Endothelial cell of coronary artery (primary cell): ENCODE results near the gene CFAP126. TPM values are rescaled to one million over a fixed set of nuclear protein-coding genes. Genes with fewer than 3 reads are reported as not detected.

Source experiments
- total RNA-seq: library from RNA; depleted of rRNA; stranded (reverse); fragments of >200 nt; gene quantifications from 2 replicates; pipeline ENCODE4 v1.2.3, GENCODE V29; 2014

Gene CFAP126
- not detected in 2 replicates for total RNA-seq

DNA sequence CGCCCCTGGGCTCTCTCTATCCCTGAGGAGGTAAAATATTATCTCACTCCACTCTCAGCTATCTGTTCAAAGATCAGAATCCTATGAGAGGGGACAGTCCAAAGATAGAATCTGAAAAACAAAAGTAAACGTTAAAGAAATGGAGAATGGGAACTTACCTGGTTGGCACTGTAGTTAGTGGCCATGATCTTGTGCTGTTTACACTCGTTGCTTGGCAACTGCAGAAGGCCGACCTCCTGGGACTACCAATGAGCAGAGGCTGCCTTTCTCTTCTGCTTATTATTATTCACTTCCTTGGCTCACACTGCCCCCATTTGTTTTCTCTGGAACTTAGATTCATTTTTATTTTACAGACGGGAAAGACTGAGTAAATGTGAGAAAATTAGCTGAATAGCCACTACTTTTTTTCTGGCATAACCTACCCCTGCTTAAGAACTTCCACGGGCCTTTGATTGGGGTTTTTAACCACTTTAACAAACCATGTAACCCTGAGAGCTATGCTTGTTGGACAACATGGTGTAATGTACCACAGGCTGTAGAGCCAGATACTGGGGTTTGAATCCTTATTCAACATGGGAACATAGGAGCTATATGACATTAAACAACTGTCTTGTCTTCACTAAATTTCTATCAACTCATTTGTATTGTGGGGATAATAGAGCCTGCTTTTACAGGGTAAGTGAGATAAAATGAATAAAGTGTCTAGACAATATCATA lies at the start of gene CFAP126:
TSS of gene CFAP126 (minus strand) at position 193 of the 717 bp plus-strand sequence. CDS start at position 185, 8 bp downstream.

Other genes starting within 250 kb of the CFAP126 start
- gene PFDN2, start 249.8 kb downstream of the CFAP126 start, total RNA-seq, result 65.2 and 79.2 TPM in 2 replicates
- gene NIT1, start 249.8 kb downstream of the CFAP126 start, total RNA-seq, result 10.1 and 13.4 TPM in 2 replicates
- gene DEDD, start 235.2 kb downstream of the CFAP126 start, total RNA-seq, result 26.6 and 30.6 TPM in 2 replicates
- 124 and 137 TPM in 2 replicates for gene UFC1, start 213.9 kb downstream of the CFAP126 start, total RNA-seq
- 4.0 and 5.6 TPM in 2 replicates for gene USP21, start 208.4 kb downstream of the CFAP126 start, total RNA-seq
- 12.1 and 16.0 TPM in 2 replicates for gene PPOX, start 201.4 kb downstream of the CFAP126 start, total RNA-seq
- gene B4GALT3, start 190.4 kb downstream of the CFAP126 start, total RNA-seq, result 19.1 and 21.3 TPM in 2 replicates
- 13.9 and 58.5 TPM in 2 replicates for gene ADAMTS4, start 168.8 kb downstream of the CFAP126 start, total RNA-seq
- 174 and 182 TPM in 2 replicates for gene NDUFS2, start 165.5 kb downstream of the CFAP126 start, total RNA-seq
- gene FCER1G, start 152.6 kb downstream of the CFAP126 start, total RNA-seq, result 0.36 and 0.47 TPM in 2 replicates
- not detected in 2 replicates for gene APOA2, start 144.2 kb downstream of the CFAP126 start, total RNA-seq
- 16.8 and 17.5 TPM in 2 replicates for gene TOMM40L, start 141.8 kb downstream of the CFAP126 start, total RNA-seq
- not detected in 2 replicates for gene NR1I3, start 129.7 kb downstream of the CFAP126 start, total RNA-seq
- gene PCP4L1, start 109.1 kb downstream of the CFAP126 start, total RNA-seq, result not detected in 2 replicates
- 0.54 and 1.2 TPM in 2 replicates for gene MPZ, start 57.9 kb downstream of the CFAP126 start, total RNA-seq
- gene SDHC, start 53.5 kb downstream of the CFAP126 start, total RNA-seq, result 14.1 and 20.5 TPM in 2 replicates
- not detected in 2 replicates for gene FCGR2A, start 137.6 kb upstream of the CFAP126 start, total RNA-seq
- 0.18 and 0.75 TPM in 2 replicates for gene HSPA6, start 156.7 kb upstream of the CFAP126 start, total RNA-seq
- gene FCGR3A, start 181.9 kb upstream of the CFAP126 start, total RNA-seq, result not detected in 2 replicates